Measurements from ENCODE around the gene ACOT6. TPM values are rescaled to one million over a fixed set of nuclear protein-coding genes. Genes with fewer than 3 reads are reported as not detected.
A peak's percentile ranks its signal among the peaks of the same experiment; 100 is the strongest.
"Not testable (repeated sequence)": the region's sequence is repeated elsewhere in the genome, so short reads cannot be mapped to it uniquely, and the experiment has no call there.

The ACOT6 gene
- total RNA-seq, 1 experiment from 2014 or later = not detected

GRCh38 chr14:73644531-73645247 lies 32.4 kb downstream of the ACOT6 start, which contains the start of gene DNAL1:
Gene DNAL1, plus strand, starts transcription at chr14:73644986. Its CDS starts 54 bp downstream, at chr14:73645040.
- peak; percentile 92 for DNase-seq (ENCODE audit: low read depth)

- no peak for DNase-seq (ENCODE audit: low read depth)
Measured at GRCh38 chr14:73645248-73645610, 32.9 kb downstream of the ACOT6 start.

- DNase-seq (ENCODE audit: low read depth) = no peak
Measured at GRCh38 chr14:73651005-73651404, 38.7 kb downstream of the ACOT6 start.

- no peak for DNase-seq (ENCODE audit: low read depth)
Measured at GRCh38 chr14:73655851-73656250, 43.5 kb downstream of the ACOT6 start.

GRCh38 chr14:73659202-73659601 lies 46.9 kb downstream of the ACOT6 start:
- DNase-seq (ENCODE audit: low read depth) = not testable (repeated sequence)

- no peak for DNase-seq (ENCODE audit: low read depth)
Measured at GRCh38 chr14:73660511-73660910, 48.2 kb downstream of the ACOT6 start.

- no peak for DNase-seq (ENCODE audit: low read depth)
Measured at GRCh38 chr14:73661872-73662271, 49.6 kb downstream of the ACOT6 start.

GRCh38 chr14:73662487-73662943 lies 50.2 kb downstream of the ACOT6 start:
- DNase-seq (ENCODE audit: low read depth) = peak; percentile 96

GRCh38 chr14:73663548-73664212 lies 51.4 kb downstream of the ACOT6 start:
- no peak for DNase-seq (ENCODE audit: low read depth)

GRCh38 chr14:73665130-73665529 lies 52.8 kb downstream of the ACOT6 start:
- no peak for DNase-seq (ENCODE audit: low read depth)

GRCh38 chr14:73666583-73666982 lies 54.3 kb downstream of the ACOT6 start:
- DNase-seq (ENCODE audit: low read depth) = no peak

GRCh38 chr14:73667854-73668253 lies 55.5 kb downstream of the ACOT6 start:
- DNase-seq (ENCODE audit: low read depth) = no peak

Small RNAs within 50 kb of the gene (small RNA-seq; reads per million reads assigned to genes)
- not detected for gene RNU6-240P

Other genes with a start within 250 kb of the ACOT6 start
- gene NUMB, start 154.0 kb upstream of the ACOT6 start, total RNA-seq (2014; rRNA removed; shearing (Covaris generic)) = 16.7 and 21.8 TPM in 2 replicates
- 0.13 and 0.43 TPM in 2 replicates for gene RIOX1, start 121.6 kb upstream of the ACOT6 start, total RNA-seq (2014; rRNA removed; shearing (Covaris generic))
- gene ACOT1, start 75.4 kb upstream of the ACOT6 start, total RNA-seq (2014; rRNA removed; shearing (Covaris generic)) = not detected in 2 replicates
- gene HEATR4, start 53.6 kb upstream of the ACOT6 start, total RNA-seq (2014; rRNA removed; shearing (Covaris generic)) = not detected in 2 replicates
- 12.8 and 13.7 TPM in 2 replicates for gene ACOT2, start 43.3 kb upstream of the ACOT6 start, total RNA-seq (2014; rRNA removed; shearing (Covaris generic))
- gene ACOT4, start 20.6 kb upstream of the ACOT6 start, total RNA-seq (2014; rRNA removed; shearing (Covaris generic)) = not detected in 2 replicates
- 4.6 and 4.8 TPM in 2 replicates for gene DNAL1, start 32.5 kb downstream of the ACOT6 start, total RNA-seq (2014; rRNA removed; shearing (Covaris generic))
- 10.2 and 12.1 TPM in 2 replicates for gene PNMA1, start 101.9 kb downstream of the ACOT6 start, total RNA-seq (2014; rRNA removed; shearing (Covaris generic))
- 1.6 and 4.3 TPM in 2 replicates for gene PTGR2, start 239.3 kb downstream of the ACOT6 start, total RNA-seq (2014; rRNA removed; shearing (Covaris generic))